GM12801 (cell line): ENCODE results near the gene FCHSD2.

Experiments
- TF ChIP-seq, protein P1 (sequence below): IDR thresholded peaks from one replicate; pipeline ENCODE4 v1.5.1; 2011; ENCODE audit warnings: control low read depth; ENCODE audit not compliant: insufficient read length; ENCODE audit errors: extremely low read depth

FCHSD2 gene

DNA sequence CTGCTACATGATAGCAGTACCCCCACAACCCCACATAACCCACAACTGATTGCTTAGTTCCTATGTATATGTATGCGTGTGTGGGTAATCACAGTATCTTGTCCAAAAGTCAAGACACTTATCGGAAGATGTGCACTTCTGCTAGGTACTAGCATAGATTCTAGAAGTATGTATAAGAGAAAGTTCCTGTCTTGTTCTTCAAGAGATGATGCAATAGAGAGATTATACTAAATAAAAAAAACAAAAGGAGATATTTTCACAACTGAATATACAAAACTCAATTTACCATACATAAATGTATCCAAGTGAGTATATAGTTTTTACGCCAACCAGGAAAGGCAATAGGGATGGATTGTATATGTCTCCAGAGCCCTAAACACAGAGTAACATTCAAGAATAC, 112.0 kb downstream of the FCHSD2 start:
- TF ChIP-seq, protein P1, sequence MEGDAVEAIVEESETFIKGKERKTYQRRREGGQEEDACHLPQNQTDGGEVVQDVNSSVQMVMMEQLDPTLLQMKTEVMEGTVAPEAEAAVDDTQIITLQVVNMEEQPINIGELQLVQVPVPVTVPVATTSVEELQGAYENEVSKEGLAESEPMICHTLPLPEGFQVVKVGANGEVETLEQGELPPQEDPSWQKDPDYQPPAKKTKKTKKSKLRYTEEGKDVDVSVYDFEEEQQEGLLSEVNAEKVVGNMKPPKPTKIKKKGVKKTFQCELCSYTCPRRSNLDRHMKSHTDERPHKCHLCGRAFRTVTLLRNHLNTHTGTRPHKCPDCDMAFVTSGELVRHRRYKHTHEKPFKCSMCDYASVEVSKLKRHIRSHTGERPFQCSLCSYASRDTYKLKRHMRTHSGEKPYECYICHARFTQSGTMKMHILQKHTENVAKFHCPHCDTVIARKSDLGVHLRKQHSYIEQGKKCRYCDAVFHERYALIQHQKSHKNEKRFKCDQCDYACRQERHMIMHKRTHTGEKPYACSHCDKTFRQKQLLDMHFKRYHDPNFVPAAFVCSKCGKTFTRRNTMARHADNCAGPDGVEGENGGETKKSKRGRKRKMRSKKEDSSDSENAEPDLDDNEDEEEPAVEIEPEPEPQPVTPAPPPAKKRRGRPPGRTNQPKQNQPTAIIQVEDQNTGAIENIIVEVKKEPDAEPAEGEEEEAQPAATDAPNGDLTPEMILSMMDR: no peak

DNA sequence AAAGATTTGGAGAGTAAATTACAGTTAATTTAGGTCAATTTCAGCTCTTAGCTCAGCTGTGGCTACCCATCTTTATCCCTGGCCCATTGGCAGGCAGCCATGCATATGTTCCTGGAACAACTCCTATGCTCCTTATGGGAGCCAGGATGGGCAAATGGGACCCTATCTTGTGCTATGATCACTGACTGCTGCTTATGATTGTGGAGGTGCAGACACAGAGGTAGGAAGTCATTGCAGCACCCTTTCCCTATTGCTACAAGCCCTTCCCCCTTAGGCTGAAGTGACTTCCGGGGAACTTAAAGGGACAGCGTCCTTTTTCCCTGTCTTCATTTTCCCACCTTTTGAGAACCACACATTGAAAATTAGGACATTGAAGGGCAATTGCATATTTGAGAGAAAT, 112.7 kb downstream of the FCHSD2 start:
- TF ChIP-seq, protein P1: no peak

DNA sequence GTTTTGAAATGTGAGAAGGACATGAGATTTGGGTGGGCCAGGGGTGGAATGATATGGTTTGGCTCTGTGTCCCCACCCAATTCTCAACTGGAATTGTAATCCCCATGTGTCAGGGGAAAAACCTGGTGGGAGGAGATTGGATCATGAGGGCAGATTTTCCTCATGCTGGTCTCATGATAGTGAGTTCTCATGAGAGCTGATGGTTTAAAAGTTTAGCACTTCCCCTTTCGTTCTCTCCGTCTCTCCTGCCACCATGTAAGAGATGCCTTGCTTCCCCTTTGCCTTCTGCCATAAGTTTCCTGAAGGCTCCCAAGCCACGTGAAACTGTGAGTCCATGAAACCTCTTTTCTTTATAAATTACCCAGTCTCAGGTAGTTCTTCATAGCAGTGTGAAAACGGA, 113.5 kb downstream of the FCHSD2 start:
- TF ChIP-seq, protein P1: no peak

- TF ChIP-seq, protein P1: no peak
Measured at GRCh38 chr11:73024639-73025038, 117.5 kb downstream of the FCHSD2 start.

DNA sequence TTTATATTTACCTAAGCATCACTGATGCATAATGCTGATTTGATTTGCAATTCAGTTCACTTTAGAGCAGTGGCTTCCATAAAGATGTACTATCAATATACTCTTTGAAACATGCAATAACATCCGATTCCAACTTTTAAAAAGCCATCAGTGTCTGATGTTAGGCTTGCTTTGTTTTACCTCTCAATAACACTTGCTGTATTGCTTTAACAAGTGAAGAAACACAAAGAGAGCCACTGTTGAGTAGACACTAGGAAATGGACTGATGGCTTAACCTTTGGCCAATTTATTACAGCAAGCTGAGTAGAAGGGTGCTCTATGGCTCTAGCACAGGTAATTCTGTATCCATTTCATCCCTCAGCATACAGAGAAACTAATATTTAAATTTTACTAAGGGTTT, 122.1 kb downstream of the FCHSD2 start:
- TF ChIP-seq, protein P1: no peak

GRCh38 chr11:73019449-73019848, 122.7 kb downstream of the FCHSD2 start:
- TF ChIP-seq, protein P1: no peak

- TF ChIP-seq, protein P1: no peak
Measured at GRCh38 chr11:73018856-73019255, 123.3 kb downstream of the FCHSD2 start.

GRCh38 chr11:73017024-73017751, 124.9 kb downstream of the FCHSD2 start:
- TF ChIP-seq, protein P1: no peak
